H1 (cell line): ENCODE data around the gene TACR2. TPM values are rescaled to one million over a fixed set of nuclear protein-coding genes. Genes with fewer than 3 reads are reported as not detected.

Source experiments
- BCL11A ChIP-seq, 2 experiments: IDR thresholded peaks; one replicate each; pipeline ENCODE4 v1.6.1; 2011; ENCODE audit warnings: low read depth in 2 of 2, low read length in 2 of 2, mild to moderate bottlenecking in 2 of 2
- TBP ChIP-seq: IDR thresholded peaks from 2 replicates; pipeline ENCODE4 v1.6.1; 2011; ENCODE audit warnings: low read depth, low read length, improper control_type of control experiment
- polyA plus RNA-seq, 7 experiments: library from polyadenylated mRNA; depleted of rRNA in 3 of 7; stranded (reverse) in 5 of 7; unstranded in 2 of 7; fragments of >200 nt in 5 of 7; fragments of 200-250 nt in 2 of 7; gene quantifications; 1 replicate in 5 of 7; 2 replicates in 1 of 7; 4 replicates in 1 of 7; pipeline versions ENCODE4 v1.2.1 to v1.2.3, GENCODE V29; 2011 to 2013; ENCODE audit warnings: missing spikeins in 2 of 7, mixed read lengths in 2 of 7
- total RNA-seq: library from RNA; stranded (reverse); fragmentation: NEBNext Ultra II Directional; extraction: Animal tissue kit (Norgen Biotek cat#: 25700); gene quantifications from 2 replicates; pipeline ENCODE4 v1.2.1, GENCODE V29; 2021

Gene TACR2
- total and polyA plus RNA-seq, 2 of the 8 experiments (the other 6 are each of a cell fraction or from before 2014, with no cell fraction given): 0.06 TPM; not detected in 1

DNA sequence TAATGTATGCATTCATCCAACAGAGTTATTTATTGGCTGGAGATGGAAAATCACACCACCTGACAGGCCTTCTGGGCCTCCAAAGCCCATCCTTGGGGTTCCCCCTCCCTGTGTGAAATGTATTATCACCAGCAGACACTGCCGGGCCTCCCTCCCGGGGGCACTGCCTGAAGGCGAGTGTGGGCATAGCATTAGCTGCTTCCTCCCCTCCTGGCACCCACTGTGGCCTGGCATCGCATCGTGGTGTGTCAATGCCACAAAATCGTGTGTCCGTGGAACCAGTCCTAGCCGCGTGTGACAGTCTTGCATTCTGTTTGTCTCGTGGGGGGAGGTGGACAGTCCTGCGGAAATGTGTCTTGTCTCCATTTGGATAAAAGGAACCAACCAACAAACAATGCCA, 15.3 kb downstream of the TACR2 start (continued):
- TF ChIP-seq BCL11A (IDR thresholded peaks at IDR 0.05; ENCODE audit: low read depth in 2 of 2, low read length in 2 of 2) (no peak), TBP (no peak)
